Skin epidermis (tissue), 12 donors: ENCODE results near the gene TRIM31.
"Not testable (repeated sequence)": the region's sequence is repeated elsewhere in the genome, so short reads cannot be mapped to it uniquely, and the experiment has no call there.

ENCODE experiments used
- H3K27ac ChIP-seq, 21 experiments: fragments of 200-600 bp; sonication (generic) in 11 of 21; one replicate each; pipeline ENCODE4 v1.5.0; 2020; ENCODE audit warnings: mild to moderate bottlenecking in 3 of 21, inconsistent platforms in 2 of 21, moderate library complexity in 2 of 21
- H3K4me3 ChIP-seq, 7 experiments: fragments of 200-600 bp; sonication (generic) in 2 of 7; one replicate each; pipeline ENCODE4 v1.5.0; 2020; ENCODE audit warnings: inconsistent platforms in 2 of 7, mild to moderate bottlenecking in 2 of 7, moderate library complexity in 1 of 7

TRIM31 gene

DNA sequence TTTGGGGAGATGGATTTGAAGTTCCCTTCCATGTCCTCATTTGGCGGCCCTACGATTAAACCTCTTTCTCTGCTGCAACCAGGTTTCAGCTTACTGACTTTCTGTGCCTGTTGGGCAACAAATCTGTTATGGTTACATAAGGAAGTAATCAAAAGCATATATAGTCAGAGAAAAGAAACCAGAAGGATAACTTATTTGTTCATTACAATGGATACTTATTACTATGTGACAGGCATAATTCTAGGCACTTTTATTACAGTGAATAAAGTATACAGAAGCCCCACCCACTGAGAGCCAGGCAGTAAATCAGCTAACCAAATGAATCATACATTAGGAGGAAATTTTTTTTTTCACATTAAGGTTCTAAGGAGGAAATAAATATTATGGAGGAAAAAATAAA, 9.6 kb upstream of the TRIM31 start:
- no peak overlapping the region for H3K27ac ChIP-seq
- H3K4me3 ChIP-seq, result no peak overlapping the region

DNA sequence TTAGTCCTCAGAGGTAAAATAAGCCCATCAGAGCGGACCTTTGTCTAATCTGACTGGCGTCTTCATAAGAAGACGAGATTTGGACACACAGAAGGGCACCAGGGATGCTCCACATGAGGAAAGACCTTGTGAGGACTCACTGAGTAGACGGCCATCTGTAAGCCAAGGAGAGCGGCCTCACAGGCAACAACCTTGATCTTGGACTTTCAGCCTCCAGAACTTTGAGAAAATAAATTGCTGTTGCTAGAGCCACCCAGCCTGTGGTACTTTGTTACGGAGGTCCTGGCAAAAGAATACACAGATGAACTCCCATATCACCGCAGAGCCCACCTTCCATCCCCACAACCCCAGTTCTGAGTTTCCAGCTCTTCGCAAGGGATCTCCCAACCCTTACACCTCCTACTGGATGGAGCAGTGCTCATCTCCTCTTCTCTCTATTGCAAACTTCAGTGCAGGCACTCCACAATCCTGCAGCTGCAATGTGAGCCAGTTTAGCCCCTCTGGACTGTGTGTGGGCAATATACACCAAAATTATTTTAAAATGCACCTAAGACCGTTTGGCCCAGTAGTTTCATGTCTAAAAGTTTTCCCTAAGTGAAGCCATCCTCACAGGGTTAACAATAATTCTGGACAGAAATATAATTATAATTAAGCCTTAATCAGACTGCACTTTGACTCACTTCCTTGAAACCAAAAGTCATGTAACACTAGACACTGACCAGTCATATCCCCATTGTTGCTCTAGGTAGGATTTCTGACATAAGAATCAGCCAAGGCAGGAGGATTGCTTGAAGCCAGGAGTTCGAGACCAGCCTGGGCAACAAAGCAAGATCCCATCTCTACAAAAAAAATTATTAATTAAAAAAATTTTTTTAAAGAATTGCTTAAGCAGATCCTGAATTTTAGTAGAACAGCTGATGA, 8.8 kb upstream of the TRIM31 start:
- Histone ChIP-seq H3K4me3 (no peak overlapping the region), H3K27ac (no peak overlapping the region)

DNA sequence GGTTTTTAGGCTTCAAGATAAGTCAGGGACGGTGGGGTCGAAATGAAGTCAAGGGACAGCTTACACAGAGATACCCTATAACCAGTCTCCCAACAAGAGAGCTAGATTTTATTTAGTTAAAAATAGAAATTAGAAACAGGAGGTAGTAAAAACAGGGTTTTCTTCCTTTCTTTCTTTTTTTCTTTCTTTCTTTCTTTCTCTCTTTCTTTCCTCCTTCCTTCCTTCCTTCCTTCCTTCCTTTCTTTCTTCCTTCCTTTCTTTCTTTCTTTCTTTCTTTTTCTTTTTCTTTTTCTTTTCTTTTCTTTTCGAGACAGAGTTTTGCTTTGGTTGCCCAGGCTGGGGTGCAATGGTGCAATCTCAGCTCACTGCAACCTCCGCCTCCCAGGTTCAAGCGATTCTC, 5.8 kb upstream of the TRIM31 start:
- not testable (repeated sequence) for H3K27ac ChIP-seq

DNA sequence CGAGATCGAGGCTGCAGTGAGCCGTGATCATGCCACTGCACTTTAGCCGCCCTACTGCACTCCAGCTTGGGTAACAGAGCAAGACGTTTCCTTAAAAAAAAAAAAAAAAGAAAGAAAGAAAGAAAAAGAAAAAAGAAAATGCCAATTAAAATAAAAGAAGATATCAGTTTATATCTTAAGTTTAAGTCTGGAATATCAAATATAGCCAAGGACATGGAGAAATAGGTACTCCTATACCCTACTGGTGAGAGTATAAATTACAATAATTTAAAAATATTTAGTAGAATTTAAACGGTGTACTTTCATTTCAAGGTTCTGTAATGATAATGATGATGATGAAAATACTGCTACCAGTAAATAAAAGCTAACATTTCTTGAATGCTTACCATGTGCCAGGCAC, 3.8 kb upstream of the TRIM31 start:
- Histone ChIP-seq H3K27ac (no peak overlapping the region), H3K4me3 (no peak overlapping the region)

More for the DNA sequence above, 5.8 kb upstream of the TRIM31 start:
- not testable (repeated sequence) for H3K4me3 ChIP-seq

DNA sequence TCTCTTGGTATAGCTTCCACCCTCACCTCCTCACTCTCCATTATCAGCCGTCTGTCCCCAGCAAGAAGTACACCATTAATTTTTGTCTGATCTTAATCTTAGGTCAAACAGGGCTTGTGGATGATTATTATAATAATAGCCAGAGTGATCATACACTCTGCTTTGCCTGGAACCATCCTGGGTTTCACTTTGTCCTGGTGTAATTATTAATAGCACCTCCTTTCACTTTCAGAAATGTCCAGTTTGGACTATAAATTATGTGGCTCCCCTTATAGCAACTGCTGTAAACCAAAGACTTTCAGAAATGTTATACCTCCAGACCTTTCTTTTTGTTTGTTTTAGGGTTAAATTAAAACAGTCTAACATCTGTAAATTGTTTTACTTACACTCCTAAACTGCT, 951 bp upstream of the TRIM31 start:
- Histone ChIP-seq H3K27ac (no peak overlapping the region), H3K4me3 (no peak overlapping the region)

DNA sequence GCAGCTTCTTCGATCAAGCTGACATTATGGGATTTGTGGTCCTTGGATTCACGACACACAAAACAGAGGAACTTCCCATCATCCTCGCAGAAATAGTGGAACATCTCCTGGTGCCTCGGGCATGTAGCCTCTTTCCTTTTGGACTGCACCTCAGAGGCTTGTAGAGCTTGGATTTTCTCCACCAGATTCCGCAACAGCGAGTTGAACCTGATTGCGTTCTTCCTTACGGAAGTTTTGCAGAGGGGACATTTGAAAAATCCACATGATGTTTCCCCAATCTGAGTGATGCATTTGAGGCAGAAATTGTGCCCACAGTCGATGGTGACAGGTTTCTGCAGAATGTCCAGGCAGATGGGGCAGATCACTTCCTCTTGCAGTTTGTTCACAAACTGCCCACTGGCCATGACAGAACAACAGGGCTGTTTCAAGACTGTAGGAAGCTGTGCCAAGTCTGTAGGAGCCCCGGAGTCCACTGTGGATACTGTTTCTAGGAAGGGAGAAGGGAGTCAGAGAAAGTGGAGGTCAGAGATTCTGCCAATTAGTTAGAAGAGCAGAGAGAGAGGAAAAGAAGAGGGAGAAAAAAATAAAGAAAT, 392 bp downstream of the TRIM31 start:
- no peak overlapping the region for H3K4me3 ChIP-seq
- H3K27ac ChIP-seq, result no peak overlapping the region

DNA sequence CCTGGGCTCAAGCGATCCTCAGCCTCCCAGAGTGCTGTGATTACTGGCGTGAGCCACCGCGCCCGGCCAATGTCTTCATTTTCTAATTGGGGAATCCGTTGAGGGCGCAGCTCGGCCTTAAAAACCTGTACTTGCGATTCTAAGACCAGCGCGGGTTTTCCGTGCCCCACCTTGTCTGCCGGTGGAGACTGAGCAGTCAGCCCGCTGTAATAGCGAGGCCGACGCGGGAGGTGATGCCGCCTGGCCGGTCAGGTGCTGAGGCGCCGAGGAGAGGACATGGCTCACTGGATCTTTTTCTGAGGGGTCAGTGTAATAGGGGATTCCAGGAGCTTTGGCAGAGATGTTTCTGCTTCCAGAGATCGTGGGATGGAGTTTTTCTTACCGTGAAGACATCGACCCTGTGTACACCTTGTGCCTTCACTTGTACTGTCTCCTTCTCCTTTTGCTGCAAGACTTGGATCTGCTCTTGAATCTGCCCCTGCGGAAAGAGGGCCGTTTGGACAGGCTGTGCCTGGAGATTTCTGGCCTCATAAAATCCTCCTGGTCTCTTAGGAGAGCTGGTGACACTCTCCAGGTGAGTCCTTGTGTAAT, 1.5 kb downstream of the TRIM31 start:
- H3K27ac ChIP-seq, result no peak overlapping the region
- no peak overlapping the region for H3K4me3 ChIP-seq

DNA sequence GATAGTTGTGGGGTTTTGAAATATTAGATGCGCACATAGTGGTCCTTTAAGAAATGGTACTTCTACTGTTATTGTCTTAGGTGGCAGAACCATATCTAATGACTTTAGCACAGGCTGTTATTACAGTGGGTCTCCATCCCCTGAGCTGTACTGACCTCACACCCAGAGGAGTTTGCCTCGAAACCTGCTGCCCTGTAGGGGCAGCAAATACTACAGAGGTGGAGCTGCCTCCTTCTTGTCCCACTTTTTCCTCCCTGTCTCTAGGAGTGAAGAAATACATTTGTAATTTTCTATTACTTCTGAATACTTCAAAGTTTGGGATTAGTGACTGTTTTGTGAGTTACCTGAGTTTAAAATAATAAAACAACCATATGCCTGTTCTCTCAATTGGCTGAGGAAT, 8.2 kb downstream of the TRIM31 start:
- Histone ChIP-seq H3K4me3 (no peak overlapping the region), H3K27ac (no peak overlapping the region)

DNA sequence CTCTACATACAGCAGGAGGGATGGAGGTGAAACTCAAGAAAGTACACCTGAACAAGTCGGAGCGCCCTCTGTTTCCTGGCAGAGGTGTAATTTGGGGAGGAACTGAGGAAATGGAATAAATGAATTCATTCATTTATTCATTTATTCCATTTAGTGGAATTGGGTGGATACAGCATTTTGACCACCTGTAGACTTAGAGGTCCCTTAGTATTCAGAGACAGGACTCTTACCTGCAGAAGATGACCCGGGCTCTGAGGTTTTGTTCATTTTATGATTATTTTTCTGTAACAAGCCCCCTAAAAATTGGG, 9.1 kb downstream of the TRIM31 start:
- Histone ChIP-seq H3K4me3 (peak overlapping the region in 3 of 7 experiments; percentile 18 to 43 (median 27)), H3K27ac (peak overlapping the region in 2 of 21 experiments; percentile 1 to 62)

DNA sequence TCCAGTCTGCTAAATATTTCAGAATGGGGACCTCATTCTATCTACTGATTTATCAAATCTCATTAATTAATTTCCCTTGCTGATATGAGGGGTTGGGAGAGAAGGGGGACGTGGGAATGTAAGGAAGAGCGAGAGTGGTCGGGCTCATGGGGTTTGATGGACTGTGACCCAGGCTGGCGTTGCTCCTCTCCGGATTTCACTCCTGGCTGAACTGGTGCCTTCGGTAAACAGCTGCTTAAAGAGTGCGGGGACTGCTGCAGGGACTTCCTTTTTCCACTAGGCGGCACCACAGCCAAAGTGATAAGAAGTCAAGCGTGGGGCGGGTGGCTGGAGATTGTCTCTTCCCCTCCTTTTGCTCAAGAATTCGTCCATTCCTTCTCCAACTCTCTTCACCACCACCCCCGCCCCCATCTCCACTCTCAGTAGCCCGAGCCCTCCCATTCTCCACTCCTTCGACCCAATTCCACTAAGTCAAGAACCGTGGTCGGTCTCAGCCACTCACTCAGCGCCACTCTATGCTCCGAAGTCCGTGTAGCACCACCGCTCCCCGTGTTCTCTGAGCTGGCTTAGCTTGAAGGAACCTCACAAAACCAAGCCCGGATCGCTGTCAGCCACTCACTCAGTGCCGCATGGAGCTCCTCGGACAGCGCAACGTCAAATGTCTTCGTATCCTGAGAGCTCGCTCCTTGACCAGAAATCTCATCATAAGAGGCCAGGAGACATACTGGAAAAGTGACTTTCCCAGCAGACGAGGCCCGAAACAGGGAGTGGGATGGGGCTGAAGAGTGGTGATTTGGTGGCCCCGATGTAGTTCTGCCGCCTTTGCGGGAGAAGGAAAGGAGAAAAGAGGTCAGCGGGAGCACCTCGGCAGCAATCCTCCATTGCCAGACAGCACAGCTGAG, 9.7 kb downstream of the TRIM31 start:
- H3K4me3 ChIP-seq, result peak overlapping the region in 6 of 7 experiments; percentile 18 to 43 (median 26)
- peak overlapping the region in 10 of 21 experiments; percentile 31 to 83 (median 68) for H3K27ac ChIP-seq

DNA sequence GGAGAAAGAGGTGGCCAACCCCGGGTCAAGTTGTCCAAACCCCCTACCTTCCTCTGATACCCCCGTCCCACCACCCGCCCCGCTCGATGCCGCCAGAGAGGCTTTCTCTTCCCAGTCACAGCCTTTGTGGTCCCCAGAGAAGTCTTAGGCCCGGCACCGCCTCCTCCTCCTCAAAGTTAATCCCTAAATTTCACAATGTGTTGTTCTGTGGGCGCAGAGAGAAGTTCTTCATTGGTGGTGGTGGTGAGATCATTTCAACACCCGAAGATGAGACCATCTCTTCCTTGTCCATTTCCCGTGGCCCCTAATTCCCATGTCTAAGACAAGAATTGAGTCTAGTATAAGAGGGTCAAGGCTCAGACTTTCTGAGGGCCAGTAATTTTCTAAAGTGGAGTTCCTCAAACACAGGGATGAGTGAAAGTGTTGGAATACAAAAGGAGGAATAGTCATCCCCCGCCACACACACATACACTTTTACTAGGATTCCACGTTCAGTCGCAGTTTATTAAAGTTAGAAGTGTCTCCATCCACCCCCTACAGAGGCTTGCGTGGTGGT, 10.4 kb downstream of the TRIM31 start:
- Histone ChIP-seq H3K4me3 (peak overlapping the region; percentile 11 to 43 (median 26)), H3K27ac (peak overlapping the region in 18 of 21 experiments; percentile 24 to 83 (median 64))

DNA sequence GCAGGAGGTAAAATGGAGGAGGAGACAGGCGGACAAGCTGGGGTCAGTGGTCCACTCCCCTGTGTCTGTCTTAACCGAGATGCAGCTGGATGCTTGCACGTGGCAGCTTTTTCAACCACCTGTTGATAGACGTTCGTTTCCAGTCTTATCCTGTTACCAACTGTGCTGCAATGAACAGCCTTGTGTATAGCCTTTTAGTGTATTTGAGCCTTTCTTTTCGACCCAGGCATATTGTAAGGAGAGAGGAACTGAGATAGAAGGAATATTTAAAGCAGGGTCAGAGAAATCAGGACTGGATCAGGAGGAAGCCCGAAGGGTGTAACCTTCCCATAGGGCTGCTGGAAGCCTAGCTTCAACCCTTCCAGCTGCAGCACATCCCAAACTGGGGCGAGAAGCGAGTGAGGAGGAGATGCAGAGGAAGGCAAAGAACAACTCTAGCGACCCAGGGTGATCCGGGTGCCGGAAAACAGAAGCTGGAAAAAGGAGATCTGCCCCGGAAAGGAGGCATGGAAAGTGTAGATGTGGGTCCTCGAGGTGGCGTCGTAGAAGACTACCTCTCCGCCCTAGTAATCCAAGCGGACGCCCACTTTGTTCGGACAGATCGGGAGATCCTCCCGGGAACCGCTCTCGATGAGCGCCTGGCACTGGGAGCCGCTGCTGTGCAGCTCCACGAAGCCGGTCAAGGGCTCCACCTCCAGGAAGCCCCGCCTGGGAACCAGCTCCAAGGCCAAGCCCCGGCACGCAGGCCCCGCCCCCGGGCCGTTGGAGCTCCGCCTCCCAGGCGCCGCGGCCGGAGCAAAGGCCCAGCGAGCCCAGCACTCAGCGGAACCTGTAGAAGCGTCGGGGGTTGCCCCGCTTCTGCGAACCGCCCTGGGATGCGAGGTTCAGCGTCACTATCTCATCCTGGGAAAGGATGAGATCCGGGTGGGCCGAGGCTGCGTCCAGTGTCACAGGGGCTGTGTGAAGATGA, 11.2 kb downstream of the TRIM31 start:
- Histone ChIP-seq H3K4me3 (peak overlapping the region; percentile 11 to 43 (median 26)), H3K27ac (peak overlapping the region in 19 of 21 experiments; percentile 17 to 83 (median 64))

DNA sequence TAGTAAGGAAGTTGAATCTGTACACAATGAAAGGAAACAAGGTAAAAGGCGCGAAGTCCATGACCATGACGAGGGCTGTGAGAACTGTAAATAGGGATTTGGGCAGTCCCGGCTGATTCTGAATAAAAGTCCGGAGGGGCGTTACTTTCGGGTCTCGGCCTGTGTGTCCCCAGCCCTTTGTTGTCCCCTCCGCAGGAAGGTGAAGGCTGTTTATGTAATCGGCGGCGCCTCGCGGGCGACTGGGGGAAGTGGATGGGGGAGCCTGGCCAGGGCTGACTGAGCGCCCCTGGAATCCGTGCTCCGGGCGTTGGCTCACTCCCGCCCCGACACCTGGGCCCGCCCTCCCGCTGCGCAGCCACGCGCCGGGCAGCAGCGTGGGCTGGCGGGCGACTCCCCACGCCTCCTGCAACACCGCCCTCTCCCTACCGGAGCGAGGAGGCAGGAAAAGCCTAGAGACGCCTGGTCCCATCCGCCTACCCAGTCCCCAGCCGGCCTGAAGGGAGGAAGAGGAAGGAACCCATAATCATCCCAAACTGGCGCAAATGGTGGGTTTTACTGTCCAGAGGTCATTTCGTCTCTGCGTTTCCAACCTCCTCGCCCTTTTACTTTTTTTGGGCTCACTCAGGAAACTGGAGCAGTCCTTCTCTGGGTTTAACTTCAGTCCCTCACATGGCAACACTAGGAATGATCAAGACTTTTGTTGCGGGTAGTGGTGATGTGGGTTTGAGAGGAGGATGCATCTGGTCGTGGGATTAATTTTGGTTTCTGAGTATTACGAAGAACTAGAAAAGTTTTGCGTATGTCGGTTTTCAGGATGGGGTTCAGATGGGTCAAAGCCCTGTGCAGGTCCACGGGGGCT, 12.1 kb downstream of the TRIM31 start:
- Histone ChIP-seq H3K27ac (peak overlapping the region in 9 of 21 experiments; percentile 11 to 70 (median 38)), H3K4me3 (peak overlapping the region; percentile 4 to 43 (median 26))

DNA sequence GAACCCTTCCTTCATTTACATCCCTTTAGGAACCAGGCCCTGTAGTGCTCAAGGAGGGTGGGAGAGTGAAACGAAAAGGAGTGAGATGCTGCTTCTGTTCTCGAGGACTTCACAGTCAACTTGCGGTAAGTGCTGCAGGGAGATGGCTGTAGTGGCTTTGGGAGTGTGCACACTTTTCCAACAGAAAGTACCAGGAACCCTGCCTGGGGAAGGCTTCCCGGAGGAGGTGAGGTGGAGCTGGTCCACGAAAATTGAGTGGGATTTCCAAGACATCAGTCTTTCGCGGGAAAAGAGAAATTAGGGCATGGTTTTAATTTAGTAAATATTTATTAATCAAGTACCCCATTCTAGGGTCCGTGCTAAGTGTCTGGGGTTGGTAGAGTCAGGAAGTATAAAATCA, 12.7 kb downstream of the TRIM31 start:
- peak overlapping the region in 7 of 21 experiments; percentile 14 to 70 (median 38) for H3K27ac ChIP-seq
- H3K4me3 ChIP-seq, result no peak overlapping the region

DNA sequence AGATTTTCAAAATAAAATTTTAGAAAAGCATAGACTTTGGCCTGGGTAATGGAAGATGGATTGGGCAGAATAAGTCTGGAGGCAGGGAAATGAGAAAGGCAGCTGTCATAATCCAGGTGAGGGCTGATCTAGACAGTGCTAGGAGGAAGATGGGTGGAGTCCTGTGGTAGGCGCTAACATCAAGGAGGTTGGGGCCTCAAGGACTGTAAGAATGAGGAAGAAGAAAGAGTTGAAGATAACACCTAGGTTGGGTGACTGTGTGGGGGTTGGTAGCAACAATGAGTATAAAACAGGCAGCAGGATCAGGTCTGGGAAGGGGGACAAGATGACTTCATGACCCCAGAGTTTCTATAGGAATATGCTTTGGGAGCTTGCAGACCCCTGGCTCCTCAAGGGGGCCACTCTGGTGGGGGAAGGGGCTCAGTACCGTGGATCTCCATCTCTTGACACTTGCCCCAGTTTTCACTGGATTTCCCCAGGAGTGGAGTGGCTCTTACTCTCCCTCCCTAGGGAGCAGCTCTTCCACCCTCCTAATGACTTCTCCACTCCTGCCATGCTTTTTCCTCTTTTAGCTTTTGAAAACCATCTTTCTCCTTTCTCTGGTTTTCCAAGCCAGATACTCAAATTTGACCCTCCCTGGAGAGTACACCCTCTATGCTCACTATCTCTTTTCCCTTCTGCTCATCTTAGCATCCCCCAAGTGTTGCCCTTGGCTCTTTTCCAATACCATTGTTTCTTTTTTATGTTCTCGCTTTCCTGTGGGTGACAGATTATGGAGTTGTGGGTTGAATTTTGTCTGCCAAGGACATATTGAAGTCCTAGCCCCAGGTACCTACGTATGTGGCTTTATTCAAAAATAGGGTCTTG, 14.8 kb downstream of the TRIM31 start:
- Histone ChIP-seq H3K27ac (no peak overlapping the region), H3K4me3 (no peak overlapping the region)

DNA sequence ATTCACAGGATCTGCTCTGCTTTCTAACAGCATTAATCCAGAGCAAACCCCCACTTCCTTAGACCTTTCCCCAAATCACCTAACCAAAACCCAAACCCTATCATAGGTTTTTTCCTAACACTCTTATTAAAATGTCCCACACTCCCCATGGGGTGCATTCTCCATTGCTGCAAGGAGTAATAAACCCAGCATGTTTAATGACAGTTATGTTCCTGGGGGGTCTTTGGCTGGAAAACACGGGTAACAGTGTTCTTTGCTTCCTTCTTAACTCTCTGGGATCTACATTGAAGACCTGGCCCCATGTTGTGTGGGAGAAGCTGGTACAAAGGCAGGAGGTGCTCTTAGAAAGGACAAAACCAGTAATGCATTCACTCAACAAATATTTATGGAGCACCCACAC, 16.1 kb downstream of the TRIM31 start:
- Histone ChIP-seq H3K27ac (no peak overlapping the region), H3K4me3 (no peak overlapping the region)
